GM18519 (cell line): Measurements from ENCODE around the gene TENM3.

Experiments
- ATAC-seq: cut with Tn5 transposase; IDR thresholded peaks from one replicate; pipeline ENCODE4 v1.9.1; 2021; ENCODE audit warnings: mild to moderate bottlenecking, moderate library complexity; ENCODE audit not compliant: unreplicated experiment, low FRiP score

TENM3 gene

GRCh38 chr4:182540496-182540895 is 297.3 kb downstream of the TENM3 start:
- ATAC-seq: no peak

GRCh38 chr4:182547435-182547834 is 304.2 kb downstream of the TENM3 start:
- peak; percentile 100 for ATAC-seq

GRCh38 chr4:182548156-182548555 is 305.0 kb downstream of the TENM3 start:
- ATAC-seq: no peak

GRCh38 chr4:182549356-182549755 is 306.2 kb downstream of the TENM3 start:
- no peak for ATAC-seq

GRCh38 chr4:182552948-182553347 is 309.7 kb downstream of the TENM3 start:
- ATAC-seq: no peak

GRCh38 chr4:182553653-182554052 is 310.5 kb downstream of the TENM3 start:
- no peak for ATAC-seq

GRCh38 chr4:182554736-182555135 is 311.5 kb downstream of the TENM3 start:
- ATAC-seq: no peak

GRCh38 chr4:182555997-182556418 is 312.8 kb downstream of the TENM3 start:
- ATAC-seq: no peak

GRCh38 chr4:182556580-182556979 is 313.4 kb downstream of the TENM3 start:
- no peak for ATAC-seq

- ATAC-seq: no peak
Observed at GRCh38 chr4:182560358-182560757, 317.2 kb downstream of the TENM3 start.

GRCh38 chr4:182562350-182562749 is 319.1 kb downstream of the TENM3 start:
- no peak for ATAC-seq

GRCh38 chr4:182564724-182565369 is 321.6 kb downstream of the TENM3 start:
- ATAC-seq: no peak

- no peak for ATAC-seq
Observed at GRCh38 chr4:182567119-182567518, 323.9 kb downstream of the TENM3 start.

- no peak for ATAC-seq
Observed at GRCh38 chr4:182569561-182569960, 326.4 kb downstream of the TENM3 start.

GRCh38 chr4:182574706-182575105 is 331.5 kb downstream of the TENM3 start:
- ATAC-seq: no peak

- no peak for ATAC-seq
Observed at GRCh38 chr4:182575225-182575624, 332.0 kb downstream of the TENM3 start.

GRCh38 chr4:182576601-182577289 is 333.5 kb downstream of the TENM3 start:
- ATAC-seq: no peak

- no peak for ATAC-seq
Observed at GRCh38 chr4:182577411-182577810, 334.2 kb downstream of the TENM3 start.

GRCh38 chr4:182578402-182578801 is 335.2 kb downstream of the TENM3 start:
- no peak for ATAC-seq

GRCh38 chr4:182582245-182582644 is 339.0 kb downstream of the TENM3 start:
- ATAC-seq: no peak

- no peak for ATAC-seq
Observed at GRCh38 chr4:182583703-182584415, 340.7 kb downstream of the TENM3 start.

- ATAC-seq: no peak
Observed at GRCh38 chr4:182585321-182585720, 342.1 kb downstream of the TENM3 start.
